HEK293T (cell line): Measurements from ENCODE around the gene TRERF1.
"Not testable (repeated sequence)": the region's sequence is repeated elsewhere in the genome, so short reads cannot be mapped to it uniquely, and the experiment has no call there.

ENCODE experiments used
- CTCF ChIA-PET: fragments of 350-600 bp; formaldehyde crosslinking; extraction: SDS; loops from one replicate; lab custom pipeline; 2021; ENCODE audit warnings: antibody characterized with exemption, inconsistent platforms; lab: Yijun Ruan, JAX
- POLR2A ChIA-PET: fragments of 350-600 bp; formaldehyde crosslinking; extraction: SDS; loops from one replicate; lab custom pipeline; 2020; ENCODE audit warnings: antibody characterized with exemption, inconsistent platforms; lab: Yijun Ruan, JAX
- DNase-seq: peaks from one replicate; pipeline ENCODE4 v3.0.0; 2012; ENCODE audit warnings: mixed read lengths; ENCODE audit errors: extremely low spot score
- ARNT ChIP-seq: fragments of 450-650 bp; IDR thresholded peaks from 2 replicates; pipeline ENCODE4 v1.6.1; 2017; ENCODE audit warnings: mild to moderate bottlenecking
- BHLHE40 ChIP-seq: fragments of 450-650 bp; IDR thresholded peaks from 2 replicates; pipeline ENCODE4 v1.6.1; 2016; ENCODE audit warnings: mild to moderate bottlenecking, moderate library complexity, borderline replicate concordance
- CTBP1 ChIP-seq: fragments of 450-650 bp; IDR thresholded peaks from 2 replicates; pipeline ENCODE4 v1.6.1; 2016; ENCODE audit warnings: borderline replicate concordance
- ELF4 ChIP-seq: fragments of 450-650 bp; IDR thresholded peaks from 2 replicates; pipeline ENCODE4 v1.6.1; 2017; ENCODE audit warnings: antibody characterized with exemption
- FOXA1 ChIP-seq: fragments of 450-650 bp; IDR thresholded peaks from 2 replicates; pipeline ENCODE4 v1.6.1; 2016; ENCODE audit warnings: mild to moderate bottlenecking
- FOXK2 ChIP-seq: fragments of 450-650 bp; IDR thresholded peaks from 2 replicates; pipeline ENCODE4 v1.6.1; 2016; ENCODE audit warnings: mild to moderate bottlenecking
- FOXM1 ChIP-seq: fragments of 450-650 bp; IDR thresholded peaks from 2 replicates; pipeline ENCODE4 v1.6.1; 2017; ENCODE audit warnings: mild to moderate bottlenecking, borderline replicate concordance
- HDGF ChIP-seq: fragments of 450-650 bp; IDR thresholded peaks from 2 replicates; pipeline ENCODE4 v1.6.1; 2017; ENCODE audit warnings: antibody characterized with exemption, borderline replicate concordance
- L3MBTL2 ChIP-seq: fragments of 450-650 bp; conservative IDR thresholded peaks from 2 replicates; pipeline ENCODE4 v1.6.1; 2016; ENCODE audit warnings: mild to moderate bottlenecking
- LEF1 ChIP-seq: fragments of 450-650 bp; IDR thresholded peaks from 2 replicates; pipeline ENCODE4 v1.6.1; 2017; ENCODE audit warnings: mild to moderate bottlenecking, borderline replicate concordance
- NFRKB ChIP-seq: fragments of 450-650 bp; IDR thresholded peaks from 2 replicates; pipeline ENCODE4 v1.6.1; 2016; ENCODE audit warnings: mild to moderate bottlenecking, moderate library complexity
- SP1 ChIP-seq: fragments of 450-650 bp; IDR thresholded peaks from 2 replicates; pipeline ENCODE4 v1.6.1; 2017
- SUZ12 ChIP-seq: fragments of 450-650 bp; IDR thresholded peaks from 2 replicates; pipeline ENCODE4 v1.6.1; 2016; ENCODE audit warnings: mild to moderate bottlenecking
- TARDBP ChIP-seq: fragments of 450-650 bp; IDR thresholded peaks from 2 replicates; pipeline ENCODE4 v1.6.1; 2016
- ZNF384 ChIP-seq: fragments of 450-650 bp; IDR thresholded peaks from 2 replicates; pipeline ENCODE4 v1.6.1; 2016
- TF ChIP-seq, protein P1 (sequence below): fragments of 450-650 bp; IDR thresholded peaks from 2 replicates; pipeline ENCODE4 v1.6.1; 2016

The TRERF1 gene

DNA sequence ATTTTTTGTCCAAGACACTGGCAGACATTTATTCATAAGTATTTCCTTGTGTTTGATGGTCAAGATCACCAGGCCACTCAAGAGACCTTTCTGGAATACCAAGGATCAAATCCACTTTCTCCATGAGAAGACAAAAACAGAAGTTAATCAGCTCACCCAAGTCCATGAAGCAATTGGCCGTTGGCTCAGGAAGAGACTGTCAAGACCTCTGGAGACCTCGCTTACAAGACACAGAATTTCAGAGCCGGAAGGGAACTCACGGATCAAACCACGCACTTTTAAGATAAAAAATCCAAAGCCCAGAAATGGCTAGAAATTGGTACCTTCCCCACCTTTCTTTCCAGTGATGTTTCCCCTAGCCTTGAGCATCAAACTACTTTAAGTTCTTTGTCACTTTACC is 3.3 kb downstream of the TRERF1 start:
- no peak for DNase-seq
- ChIA-PET CTCF (no interaction called here), POLR2A (interaction anchor here (1.5 kb wide), 1 partner anchor 22 kb away, joined by 3 read pairs; no protein-coding TSS in a partner anchor)
- TF ChIP-seq FOXK2 (no peak), ELF4 (no peak), LEF1 (no peak), SP1 (no peak), TARDBP (no peak), CTBP1 (no peak), BHLHE40 (no peak), NFRKB (no peak), ZNF384 (no peak), FOXA1 (no peak), ARNT (no peak), L3MBTL2 (no peak), FOXM1 (no peak), SUZ12 (no peak), HDGF (no peak)
- TF ChIP-seq, protein P1, sequence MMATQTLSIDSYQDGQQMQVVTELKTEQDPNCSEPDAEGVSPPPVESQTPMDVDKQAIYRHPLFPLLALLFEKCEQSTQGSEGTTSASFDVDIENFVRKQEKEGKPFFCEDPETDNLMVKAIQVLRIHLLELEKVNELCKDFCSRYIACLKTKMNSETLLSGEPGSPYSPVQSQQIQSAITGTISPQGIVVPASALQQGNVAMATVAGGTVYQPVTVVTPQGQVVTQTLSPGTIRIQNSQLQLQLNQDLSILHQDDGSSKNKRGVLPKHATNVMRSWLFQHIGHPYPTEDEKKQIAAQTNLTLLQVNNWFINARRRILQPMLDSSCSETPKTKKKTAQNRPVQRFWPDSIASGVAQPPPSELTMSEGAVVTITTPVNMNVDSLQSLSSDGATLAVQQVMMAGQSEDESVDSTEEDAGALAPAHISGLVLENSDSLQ, result no peak

DNA sequence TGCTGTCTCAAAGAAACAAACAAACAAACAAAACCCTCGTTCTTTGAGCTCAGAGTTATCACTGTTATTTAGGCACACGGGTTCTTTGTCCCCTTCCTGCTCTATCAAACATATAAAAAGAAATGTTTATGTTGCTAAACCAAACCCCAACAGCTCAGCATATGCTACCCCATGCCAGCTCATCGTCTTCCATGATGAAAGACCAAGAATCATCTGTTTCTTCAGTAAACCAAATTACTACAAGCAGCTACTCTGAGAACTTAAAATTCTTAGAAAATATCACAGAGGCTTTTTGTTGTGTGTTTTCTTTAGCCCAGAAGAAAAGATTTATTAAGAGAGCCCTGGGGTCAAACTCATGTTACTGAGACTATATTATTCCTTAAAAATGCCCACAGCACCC is 4.7 kb downstream of the TRERF1 start:
- ChIA-PET CTCF (no interaction called here), POLR2A (interaction anchor here (0.6 to 1.1 kb wide), 2 partner anchors 101 to 229 kb away, joined by 3 read pairs; partner anchors contain the start of gene MRPS10)
- TF ChIP-seq NFRKB (no peak), BHLHE40 (no peak), ELF4 (no peak), TARDBP (no peak), FOXM1 (no peak), HDGF (no peak), FOXK2 (no peak), CTBP1 (no peak), L3MBTL2 (no peak), ARNT (no peak), ZNF384 (no peak), SUZ12 (no peak), SP1 (no peak), FOXA1 (no peak), LEF1 (no peak)
- TF ChIP-seq, protein P1, result no peak
- DNase-seq, result no peak

DNA sequence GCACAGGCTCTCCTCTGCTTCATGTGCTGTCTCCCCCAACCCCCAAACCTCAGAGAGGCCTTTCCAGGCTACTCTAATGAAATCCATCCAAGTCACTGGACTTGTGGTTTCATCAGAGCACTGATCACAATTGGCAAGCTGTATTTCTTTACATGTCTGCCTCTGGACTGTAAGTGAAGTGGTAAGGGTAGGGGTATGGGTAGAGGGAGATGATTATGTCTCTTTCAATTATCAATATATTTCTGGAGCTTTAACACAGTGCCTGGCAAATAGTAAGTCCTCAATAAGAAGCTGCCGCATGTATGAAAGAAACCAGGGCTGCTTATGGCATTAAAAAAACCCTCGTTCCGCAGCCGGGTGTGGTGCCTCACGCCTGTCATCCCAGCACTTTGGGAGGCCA is 5.4 kb downstream of the TRERF1 start:
- no peak for DNase-seq
- TF ChIP-seq SUZ12 (no peak), TARDBP (no peak), HDGF (no peak), NFRKB (no peak), FOXA1 (no peak), SP1 (no peak), LEF1 (no peak), ELF4 (no peak), BHLHE40 (no peak)
- ChIA-PET CTCF (no interaction called here), POLR2A (interaction anchor here (0.6 to 1.1 kb wide), 2 partner anchors 102 to 228 kb away, joined by 3 read pairs; partner anchors contain the start of gene MRPS10)

DNA sequence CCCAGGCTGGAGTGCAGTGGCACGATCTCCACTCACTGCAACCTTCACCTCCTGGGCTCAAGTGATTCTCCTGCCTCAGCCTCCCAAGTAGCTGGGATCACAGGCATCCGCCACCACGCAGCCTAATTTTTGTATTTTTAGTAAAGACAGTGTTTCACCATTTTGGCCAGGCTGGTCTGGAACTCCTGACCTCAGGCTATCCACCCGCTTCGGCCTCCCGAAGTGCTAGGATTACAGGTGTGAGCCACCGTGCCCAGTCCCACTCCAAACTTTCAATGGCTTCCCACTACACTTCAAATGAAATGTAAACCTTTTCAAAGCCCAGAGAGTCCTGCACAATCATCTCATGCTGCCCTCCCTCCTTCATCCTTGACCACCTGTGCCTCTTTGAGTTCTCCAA is 5.8 kb downstream of the TRERF1 start:
- CTCF ChIA-PET, DNase-seq, POLR2A ChIA-PET: not testable (repeated sequence)

DNA sequence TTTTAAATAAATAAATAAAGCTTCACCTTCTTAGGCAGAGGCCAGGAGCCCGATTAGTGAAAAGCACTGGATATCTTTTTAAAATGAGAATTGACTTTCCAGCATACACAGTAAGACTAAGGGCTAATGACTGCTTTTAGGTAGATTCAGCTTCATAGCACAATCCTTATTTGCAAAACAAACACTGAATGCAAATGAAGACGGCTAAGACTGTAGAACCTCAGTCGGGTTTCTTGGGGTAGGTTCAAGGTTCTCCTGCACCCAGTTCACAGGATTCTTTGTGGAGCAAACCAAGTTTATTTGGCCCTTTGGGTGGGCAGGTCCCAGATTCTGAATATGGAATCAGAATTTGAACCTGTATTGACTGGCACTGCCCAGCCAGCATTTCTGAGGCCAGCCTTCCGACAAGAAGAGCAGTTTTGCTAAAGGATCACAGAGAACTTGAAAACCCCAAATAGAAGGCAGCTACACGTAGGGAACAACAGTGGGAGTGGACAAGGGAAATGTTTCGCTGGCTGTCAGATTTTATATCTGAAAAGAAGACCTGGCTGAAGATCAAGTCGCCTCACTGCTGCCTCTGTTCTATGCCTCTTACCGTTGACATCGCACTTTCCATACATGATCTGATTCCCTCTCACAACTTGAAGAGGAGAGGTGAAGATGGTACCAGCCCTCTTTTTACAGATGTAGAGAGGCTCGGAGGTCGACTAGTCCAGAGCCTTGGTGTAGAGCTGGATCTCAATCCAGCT is 8.2 kb downstream of the TRERF1 start:
- DNase-seq, result no peak
- POLR2A ChIA-PET, result interaction anchor here (1.5 kb wide), 1 partner anchor 11 kb away, joined by 4 read pairs; no protein-coding TSS in a partner anchor
- CTCF ChIA-PET, result interaction anchor here (0.7 kb wide), 1 partner anchor 843 kb away, joined by 3 read pairs; no protein-coding TSS in a partner anchor
- TF ChIP-seq FOXM1 (no peak), SP1 (no peak), ZNF384 (no peak), NFRKB (no peak), ELF4 (no peak), BHLHE40 (no peak), L3MBTL2 (no peak), LEF1 (no peak), ARNT (no peak), TARDBP (no peak), FOXA1 (no peak), SUZ12 (no peak), HDGF (no peak), FOXK2 (no peak), CTBP1 (no peak)
- TF ChIP-seq, protein P1, result no peak

DNA sequence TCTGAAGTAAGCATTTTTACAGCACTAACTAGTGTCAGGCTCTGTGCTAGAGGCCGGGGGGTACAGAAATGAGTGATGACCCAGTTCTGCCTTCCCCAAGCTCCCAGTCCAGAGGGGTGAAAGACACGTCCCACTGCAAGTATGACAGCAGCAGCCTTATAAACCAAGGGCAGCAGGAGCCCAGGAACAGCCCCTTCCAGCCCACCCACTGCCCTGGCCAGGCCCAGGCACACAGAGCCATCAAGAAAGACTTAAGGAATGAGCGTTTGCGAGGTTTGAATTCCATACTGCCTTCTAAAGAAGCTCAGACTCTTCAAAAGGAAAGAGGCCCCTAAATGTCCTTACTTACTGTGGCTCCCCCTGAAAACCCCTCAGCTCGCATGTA is 10.0 kb downstream of the TRERF1 start:
- DNase-seq, result no peak
- ChIA-PET CTCF (interaction anchor here (0.6 kb wide), 1 partner anchor 51 kb away, joined by 5 read pairs; no protein-coding TSS in a partner anchor), POLR2A (interaction anchor here (1.3 to 1.5 kb wide), 2 partner anchors 10 to 13 kb away, joined by 4 to 18 read pairs; partner anchors contain the start of gene TRERF1)
- TF ChIP-seq FOXK2, result no peak
- TF ChIP-seq FOXM1, result no peak
- TF ChIP-seq CTBP1, result no peak
- no peak for TF ChIP-seq L3MBTL2
- no peak for TF ChIP-seq BHLHE40
- TF ChIP-seq, protein P1, result no peak
- no peak for TF ChIP-seq SUZ12
- TF ChIP-seq ELF4, result no peak
- TF ChIP-seq HDGF, result no peak
- no peak for TF ChIP-seq ZNF384
- no peak for TF ChIP-seq ARNT
- no peak for TF ChIP-seq FOXA1
- no peak for TF ChIP-seq NFRKB
- TF ChIP-seq TARDBP, result no peak
- TF ChIP-seq LEF1, result no peak
- TF ChIP-seq SP1, result no peak
